DLD1 (cell line): ENCODE results near the gene CLEC2A.
"Not testable (repeated sequence)": the region's sequence is repeated elsewhere in the genome, so short reads cannot be mapped to it uniquely, and the experiment has no call there.

Source experiments
- in situ Hi-C: cut with HindIII; loops from 2 replicates; pipeline ENCODE4 v1.10.0; 2017; ENCODE audit warnings: low sequenced_read_pairs

CLEC2A gene

DNA sequence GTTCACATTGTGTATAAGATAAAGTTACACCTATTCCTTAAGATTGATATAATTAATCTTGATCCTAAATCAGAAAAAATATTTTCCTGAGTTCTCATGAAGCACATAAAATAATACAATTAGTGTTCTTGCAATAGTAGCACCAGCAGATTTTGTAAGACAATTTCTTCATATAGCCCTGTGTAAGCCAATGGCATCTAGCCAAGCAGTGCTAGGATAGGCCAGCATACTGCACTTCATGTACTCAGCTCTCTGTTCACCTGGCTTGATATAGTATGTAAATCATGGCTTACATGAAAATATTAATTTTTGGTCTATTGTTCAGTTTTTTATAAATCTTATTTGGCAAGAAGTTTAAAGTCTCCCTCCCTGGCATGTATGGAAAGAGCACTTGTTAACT lies 49.0 kb downstream of the CLEC2A start:
- in situ Hi-C loops: no loop called here

DNA sequence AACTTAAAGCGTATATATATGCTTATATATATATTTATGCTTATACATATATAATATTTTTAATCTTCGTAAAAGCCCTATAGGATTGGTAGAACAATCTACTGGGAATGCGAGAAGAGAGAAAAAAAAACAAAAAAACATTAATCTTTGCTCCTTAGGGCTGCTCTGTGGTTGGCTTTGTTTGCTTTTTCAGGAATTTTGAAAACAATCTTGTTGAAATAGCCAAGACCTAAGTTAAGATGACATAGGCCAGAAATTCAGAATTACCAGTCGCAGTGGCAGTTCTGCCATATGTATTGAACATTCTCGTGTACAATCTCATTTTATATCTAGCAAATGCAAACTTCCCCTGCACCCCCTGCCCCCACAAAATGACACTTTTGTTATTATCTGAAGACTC lies 50.2 kb downstream of the CLEC2A start:
- in situ Hi-C loops: no loop called here

DNA sequence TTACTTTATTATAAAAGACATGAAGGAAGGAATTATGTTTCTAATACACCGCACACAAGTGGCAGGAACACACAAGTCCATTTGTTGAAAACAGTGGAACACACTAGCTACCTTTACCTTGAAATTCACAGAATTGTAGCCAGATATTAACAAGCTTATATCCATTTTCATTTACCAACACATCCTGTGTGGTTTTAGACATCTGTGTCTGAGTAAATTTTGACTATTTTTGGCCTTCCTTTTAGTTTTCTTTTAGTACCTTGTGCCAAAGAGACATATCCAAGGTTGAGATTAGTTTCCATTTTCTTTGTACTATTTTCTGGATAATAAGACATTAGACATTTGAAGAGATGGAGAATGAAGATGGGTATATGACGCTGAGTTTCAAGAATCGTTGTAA lies 50.9 kb downstream of the CLEC2A start, which contains the start of gene KLRF2:
Gene KLRF2 (plus strand): TSS at position 244 of the 400 bp plus-strand sequence. CDS start 107 bp downstream, at position 351.
- in situ Hi-C loops: no loop called here

DNA sequence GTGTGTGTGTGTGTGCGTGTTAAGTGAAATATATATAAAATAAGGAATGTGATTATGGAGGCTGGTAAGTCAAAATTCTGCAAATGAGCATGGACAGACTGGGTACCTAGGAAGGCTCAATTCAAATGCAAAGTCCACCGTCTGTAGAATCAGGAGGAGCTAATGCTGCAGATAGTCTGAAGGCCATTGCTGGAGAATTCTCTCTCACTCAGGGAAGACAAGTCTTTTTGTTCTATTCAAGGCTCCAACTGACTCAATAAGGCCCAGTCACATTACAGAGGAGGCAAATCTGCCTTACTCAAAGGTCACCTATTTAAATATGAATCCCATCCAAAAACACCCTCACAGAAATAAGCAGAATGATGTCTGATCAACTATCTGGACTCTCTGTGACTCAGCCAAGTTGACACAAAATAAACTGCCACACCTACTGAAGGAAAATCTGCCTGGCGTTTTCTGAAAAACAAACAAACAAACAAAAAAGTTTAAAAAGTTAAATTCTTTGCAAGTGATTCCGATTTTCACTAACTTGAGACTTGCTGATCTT lies 51.6 kb downstream of the CLEC2A start:
- in situ Hi-C loops: no loop called here

DNA sequence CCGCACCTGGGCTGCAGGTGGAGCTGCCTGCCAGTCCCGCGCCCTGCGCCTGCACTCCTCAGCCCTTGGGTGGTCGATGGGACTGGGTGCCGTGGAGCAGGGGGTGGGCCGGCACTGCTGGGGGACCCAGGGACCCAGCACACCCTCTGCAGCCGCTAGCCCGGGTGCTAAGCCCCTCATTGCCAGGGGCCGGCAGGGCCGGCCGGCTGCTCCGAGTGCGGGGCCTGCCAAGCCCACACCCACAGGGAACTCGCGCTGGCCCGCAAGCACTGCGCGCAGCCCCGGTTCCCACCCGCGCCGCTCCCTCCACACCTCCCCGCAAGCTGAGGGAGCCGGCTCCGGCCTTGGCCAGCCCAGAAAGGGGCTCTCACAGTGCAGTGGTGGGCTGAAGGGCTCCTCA lies 56.0 kb downstream of the CLEC2A start:
- in situ Hi-C loops: not testable (repeated sequence)

DNA sequence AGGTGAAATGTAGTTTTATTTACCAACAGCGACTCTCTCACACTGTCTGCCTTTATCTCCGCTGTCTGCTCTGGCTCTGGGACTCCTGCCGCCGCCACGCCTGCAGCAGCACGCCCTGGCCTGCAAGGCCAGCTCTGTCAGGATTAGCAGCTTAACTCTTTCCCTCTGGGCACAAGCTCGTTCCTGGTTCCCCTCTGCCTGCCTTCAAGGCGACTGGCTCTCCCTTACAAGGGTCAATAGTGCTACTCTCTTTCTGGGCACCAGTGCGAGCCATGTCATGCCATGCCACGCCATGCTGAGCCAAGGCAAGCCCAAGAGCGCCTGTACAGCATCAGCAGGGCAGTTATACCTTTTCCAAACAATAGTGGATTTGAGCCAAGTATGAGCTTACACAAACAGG lies 59.4 kb downstream of the CLEC2A start:
- in situ Hi-C loops: no loop called here

DNA sequence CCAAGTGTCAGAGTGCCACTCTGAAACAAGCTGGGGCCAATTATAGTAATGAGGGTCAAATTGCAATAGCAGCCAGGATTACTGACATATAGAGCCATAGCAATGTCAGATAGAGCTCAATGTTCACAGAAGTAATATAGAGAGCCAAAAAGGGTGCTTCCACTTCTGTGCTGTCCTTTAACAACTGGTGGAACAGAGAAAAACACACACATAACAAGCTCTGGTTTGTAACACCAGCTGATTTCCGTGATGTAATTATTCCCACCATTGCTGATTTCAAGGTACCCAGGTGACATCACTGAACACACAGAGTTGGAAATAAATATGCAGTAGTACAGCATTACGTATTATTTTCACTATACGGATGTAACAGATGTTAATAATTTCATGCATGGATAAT lies 60.0 kb downstream of the CLEC2A start:
- in situ Hi-C loops: no loop called here

DNA sequence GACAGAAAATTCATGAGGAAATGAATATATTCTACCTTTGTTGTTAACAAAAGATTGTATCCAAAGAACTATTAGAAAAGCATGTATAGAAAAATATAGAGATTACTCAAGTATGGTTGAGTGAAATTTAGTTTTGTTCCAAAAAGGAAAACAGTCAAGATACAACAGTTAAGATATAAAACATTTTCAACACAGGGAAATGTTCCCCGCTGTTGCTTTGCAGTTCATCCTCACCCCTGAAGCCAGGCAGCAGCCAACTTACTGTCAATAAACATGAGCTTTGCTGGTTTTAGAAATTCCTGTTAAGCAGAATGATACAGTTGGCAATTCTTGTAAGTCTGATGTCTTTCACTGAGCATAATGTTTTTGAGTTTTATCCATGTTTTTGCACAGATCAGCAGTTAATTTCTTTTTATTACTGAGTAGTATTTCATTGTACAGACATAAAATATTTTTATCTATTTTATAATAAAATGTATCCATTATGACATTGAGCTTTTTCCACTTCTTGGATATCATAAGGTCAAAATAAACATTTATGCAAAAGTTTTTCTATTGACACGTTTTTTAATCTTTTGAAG lies 61.8 kb downstream of the CLEC2A start:
- in situ Hi-C loops: no loop called here

DNA sequence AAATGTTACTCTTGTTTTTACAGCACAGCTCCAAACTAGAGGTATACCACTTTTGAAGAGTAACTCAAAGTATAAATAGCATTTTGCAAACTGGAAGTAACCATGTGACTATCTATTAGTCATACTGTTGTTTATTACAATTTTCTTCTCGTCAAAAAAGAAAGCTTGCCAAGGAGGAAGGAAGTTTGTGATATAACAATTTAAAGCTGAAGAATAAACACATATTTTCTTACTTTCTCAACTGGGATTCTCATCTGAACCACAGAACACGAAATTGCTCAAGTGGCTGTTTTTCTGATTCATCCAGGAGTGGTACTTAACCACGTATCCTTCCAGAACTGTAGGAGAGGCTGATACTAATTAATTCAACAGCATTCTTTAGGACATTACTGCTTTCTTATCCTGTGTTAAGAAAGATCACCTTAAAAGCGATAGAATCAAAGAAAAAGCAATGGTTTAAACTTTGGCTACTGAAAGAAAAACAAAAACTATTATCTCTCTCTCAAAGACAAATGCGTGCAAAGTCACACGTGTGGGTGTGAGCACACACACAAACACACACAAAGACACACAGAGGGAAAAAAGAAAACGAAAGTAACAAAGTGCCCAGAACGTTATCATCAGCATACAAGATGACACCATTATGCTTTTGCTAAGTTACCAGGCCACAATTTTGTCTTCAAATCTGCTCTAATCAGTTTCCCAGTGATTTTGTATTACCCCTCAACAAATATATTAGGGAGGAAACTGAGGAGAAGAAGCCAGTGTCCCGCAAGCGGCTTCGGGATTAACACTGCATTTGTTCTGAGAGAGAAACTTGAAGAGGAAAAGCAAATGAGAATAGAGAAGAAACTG lies 62.6 kb downstream of the CLEC2A start, which contains the start of gene CLEC2B:
Gene CLEC2B (minus strand): TSS at position 48 of the 855 bp plus-strand sequence.
- in situ Hi-C loops: no loop called here

DNA sequence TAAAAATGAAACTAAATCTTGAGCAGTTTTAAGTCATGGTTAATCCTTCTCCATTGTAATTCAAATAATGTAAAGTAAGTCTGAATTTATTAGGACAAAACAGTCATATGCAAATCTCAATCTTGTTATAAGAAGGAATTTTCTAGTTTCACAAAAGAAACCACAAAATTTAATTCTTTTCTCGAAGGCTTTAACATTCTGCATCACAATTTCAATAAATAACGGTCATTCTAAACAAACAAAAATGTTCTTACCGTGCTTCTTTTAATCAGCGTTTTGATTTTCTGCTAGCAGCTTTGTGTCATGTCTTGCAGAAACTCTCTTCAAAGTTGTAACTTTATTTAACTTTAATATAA lies 63.2 kb downstream of the CLEC2A start:
- in situ Hi-C loops: no loop called here

DNA sequence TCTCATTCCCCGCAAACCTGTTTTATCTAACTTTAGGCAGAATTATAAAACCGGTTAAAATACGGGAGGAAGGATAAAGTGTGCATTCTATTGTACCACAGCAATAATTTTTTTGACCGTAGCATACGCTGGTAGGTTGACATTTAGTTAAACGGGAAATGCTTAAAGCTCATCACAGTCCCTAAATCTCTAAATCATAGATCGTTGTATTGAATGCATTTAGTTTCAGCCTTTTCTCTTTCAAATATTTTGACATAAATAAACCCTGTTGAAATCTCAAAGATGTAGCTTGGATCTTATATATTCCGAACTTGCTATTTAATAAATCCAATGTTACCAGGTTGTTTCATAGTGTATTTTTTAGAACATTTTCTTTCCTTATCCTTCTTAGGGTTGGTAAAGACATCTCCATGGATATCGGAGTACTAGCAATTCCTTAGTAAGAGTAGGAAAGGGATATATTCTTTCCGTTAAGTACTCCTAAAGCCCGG lies 63.8 kb downstream of the CLEC2A start:
- in situ Hi-C loops: no loop called here

DNA sequence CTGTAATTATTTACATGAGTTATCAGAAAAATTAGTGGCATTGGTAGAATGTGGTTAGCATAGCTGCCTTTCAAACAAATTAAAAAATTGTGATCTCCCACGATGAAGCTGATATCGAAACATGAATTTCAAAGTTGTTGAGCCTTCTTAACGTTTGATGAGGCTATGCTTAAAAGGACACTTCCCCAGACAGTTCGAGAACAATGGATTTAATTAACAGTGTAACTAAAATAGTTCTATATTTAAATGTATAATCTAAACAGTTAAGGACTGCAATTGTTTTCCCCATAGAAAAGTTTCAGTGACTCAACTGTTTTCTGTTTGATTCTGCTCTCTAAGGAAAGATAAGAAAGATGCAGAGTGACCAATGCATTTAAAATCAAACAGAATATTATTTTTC lies 64.6 kb downstream of the CLEC2A start:
- in situ Hi-C loops: no loop called here

DNA sequence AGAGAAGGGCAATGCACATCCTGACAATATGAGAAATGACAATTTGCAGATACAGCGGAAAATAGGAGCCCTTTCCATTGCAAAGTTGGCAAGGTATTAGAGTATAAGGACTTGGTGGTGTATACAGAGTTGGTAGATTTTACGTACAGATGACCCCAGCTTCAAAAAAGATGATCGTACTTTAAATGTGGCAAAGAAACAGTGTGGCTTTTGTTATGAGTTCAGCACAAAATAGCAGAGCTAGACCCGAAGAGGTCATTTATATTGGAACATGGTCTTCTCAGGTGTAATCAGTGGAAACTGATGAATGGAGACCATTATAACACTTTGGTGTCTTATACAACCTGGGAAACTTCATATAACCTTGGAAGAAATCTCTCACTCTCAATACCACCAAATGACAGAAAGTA lies 65.3 kb downstream of the CLEC2A start:
- in situ Hi-C loops: no loop called here

DNA sequence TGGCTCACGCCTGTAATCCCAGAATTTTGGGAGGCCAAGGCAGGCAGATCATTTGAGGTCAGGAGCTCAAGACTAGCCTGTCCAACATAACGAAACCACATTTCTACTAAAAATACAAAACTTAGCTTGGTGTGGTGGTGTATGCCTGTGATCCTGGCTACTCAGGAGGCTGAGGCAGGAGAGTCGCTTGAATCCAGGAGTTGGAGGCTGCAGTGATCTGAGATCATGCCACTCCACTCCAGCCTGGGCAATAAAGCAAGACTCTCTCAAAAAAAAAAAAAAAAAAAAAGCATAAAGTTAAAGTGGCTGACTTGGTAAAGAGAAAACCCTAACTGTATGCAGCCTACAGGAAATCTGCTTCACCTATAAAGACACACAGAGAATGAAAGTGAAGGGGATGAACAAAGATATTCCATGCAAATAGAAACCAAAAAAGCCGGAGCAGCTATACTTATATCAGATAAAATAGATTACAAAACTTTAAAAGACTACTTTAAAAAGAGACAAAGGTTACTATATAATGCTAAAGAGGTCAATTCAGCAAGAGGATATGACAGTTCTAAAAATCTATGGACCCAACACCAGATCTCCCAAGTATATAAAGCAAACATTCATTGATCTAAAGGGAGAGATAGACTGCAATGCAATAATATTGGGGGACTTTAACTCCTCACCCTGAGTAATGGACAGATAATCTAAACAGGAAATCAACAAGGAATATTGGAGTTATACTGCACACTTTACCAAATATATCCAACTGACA lies 67.1 kb downstream of the CLEC2A start:
- in situ Hi-C loops: no loop called here
